Brain pericyte (primary cell): ENCODE measurements around the gene LRRC7.
A peak's percentile ranks its signal among the peaks of the same experiment; 100 is the strongest.

Experiments
- DNase-seq: peaks from one replicate; pipeline ENCODE4 v3.0.0-alpha.2; 2012; ENCODE audit warnings: low read depth, low spot score

LRRC7 gene

GRCh38 chr1:69567652-69568420, at the start of gene LRRC7:
TSS of gene LRRC7 (plus strand) at chr1:69567922. CDS start at chr1:69568640, 718 bp downstream.
- DNase-seq, result no peak

GRCh38 chr1:69519006-69519405, 48.7 kb upstream of the LRRC7 start:
- no peak for DNase-seq

GRCh38 chr1:69520326-69520725, 47.4 kb upstream of the LRRC7 start:
- no peak for DNase-seq

GRCh38 chr1:69523032-69523431, 44.7 kb upstream of the LRRC7 start:
- DNase-seq, result peak; percentile 2

GRCh38 chr1:69523461-69523860, 44.3 kb upstream of the LRRC7 start:
- no peak for DNase-seq

- no peak for DNase-seq
These were observed 43.7 kb upstream of the LRRC7 start for GRCh38 chr1:69524015-69524414.

GRCh38 chr1:69527273-69527672, 40.4 kb upstream of the LRRC7 start:
- DNase-seq, result no peak

- DNase-seq, result no peak
These were observed 39.3 kb upstream of the LRRC7 start for GRCh38 chr1:69528376-69528775.

- DNase-seq, result no peak
These were observed 34.4 kb upstream of the LRRC7 start for GRCh38 chr1:69533343-69533742.

- DNase-seq, result no peak
These were observed 32.9 kb upstream of the LRRC7 start for GRCh38 chr1:69534829-69535228.

GRCh38 chr1:69535490-69535889, 32.2 kb upstream of the LRRC7 start:
- no peak for DNase-seq

GRCh38 chr1:69540052-69540451, 27.7 kb upstream of the LRRC7 start:
- DNase-seq, result no peak

- DNase-seq, result no peak
These were observed 16.0 kb upstream of the LRRC7 start for GRCh38 chr1:69551476-69552324.

GRCh38 chr1:69553726-69554125, 14.0 kb upstream of the LRRC7 start:
- no peak for DNase-seq

- no peak for DNase-seq
These were observed 876 bp downstream of the LRRC7 start for GRCh38 chr1:69568421-69569174.

GRCh38 chr1:69569175-69569541, 1.4 kb downstream of the LRRC7 start:
- DNase-seq, result no peak

GRCh38 chr1:69569576-69570328, 2.0 kb downstream of the LRRC7 start:
- DNase-seq, result no peak

- no peak for DNase-seq
These were observed 2.6 kb downstream of the LRRC7 start for GRCh38 chr1:69570356-69570755.

- DNase-seq, result no peak
These were observed 5.2 kb downstream of the LRRC7 start for GRCh38 chr1:69572921-69573320.

GRCh38 chr1:69573911-69574310, 6.2 kb downstream of the LRRC7 start:
- no peak for DNase-seq

GRCh38 chr1:69585666-69586065, 17.9 kb downstream of the LRRC7 start:
- DNase-seq, result no peak
